CD4-positive, alpha-beta T cell treated with Interleukin-1 beta for 1 hour (primary cell): ENCODE results near the gene KLF9.

Experiments
- DNase-seq, 2 donors: peaks; one replicate each; pipeline ENCODE4 v3.0.0-alpha.2; 2020 to 2022

The KLF9 gene

GRCh38 chr9:70413799-70414775, at the start of gene KLF9:
Gene KLF9 (minus strand): TSS chr9:70414657. CDS start chr9:70413363, 1,294 bp downstream.
- peak; percentile 94 to 95 for DNase-seq

DNA sequence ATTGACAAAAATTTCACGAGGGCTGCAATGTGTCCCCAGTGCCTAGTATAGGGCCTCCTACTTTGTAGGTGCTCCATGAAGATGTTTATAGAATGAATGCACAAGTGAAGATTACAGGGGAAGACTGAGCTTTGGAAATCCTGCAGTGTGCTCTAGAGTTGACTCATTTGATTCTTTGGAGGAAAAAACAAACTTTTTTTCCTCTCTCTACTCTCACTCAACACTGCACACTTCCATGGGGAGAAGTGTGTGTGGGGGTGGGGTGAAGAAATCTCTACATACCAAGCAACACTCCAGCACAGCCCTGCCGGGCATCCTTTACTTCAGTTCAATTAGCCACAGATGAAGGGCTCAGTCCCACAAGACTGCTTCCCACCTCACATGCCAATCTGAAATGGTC, 49.4 kb upstream of the KLF9 start:
- no peak for DNase-seq

- no peak for DNase-seq
Observed at GRCh38 chr9:70462300-70462699, 47.8 kb upstream of the KLF9 start.

DNA sequence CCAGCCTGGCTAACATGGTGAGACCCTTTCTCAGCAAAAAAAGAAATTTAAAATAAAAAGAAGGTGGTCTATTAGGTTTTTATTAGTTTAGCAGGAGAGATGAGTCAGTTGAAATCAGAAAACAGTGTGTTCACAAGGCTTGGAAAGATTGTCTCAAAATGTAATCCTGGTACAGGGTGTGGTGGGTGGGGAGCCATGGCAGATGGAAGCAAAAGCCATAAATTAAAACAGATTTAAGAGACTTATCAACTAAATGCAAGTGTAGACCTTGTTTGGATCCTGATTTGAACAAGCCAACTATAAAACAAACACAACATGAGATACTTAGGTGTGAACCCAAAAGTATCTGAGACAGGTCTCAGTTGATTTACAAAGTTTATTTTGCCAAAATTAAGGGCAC, 42.8 kb upstream of the KLF9 start:
- DNase-seq = no peak

GRCh38 chr9:70455993-70456704, 41.7 kb upstream of the KLF9 start:
- no peak for DNase-seq

GRCh38 chr9:70452365-70452764, 37.9 kb upstream of the KLF9 start:
- no peak for DNase-seq

DNA sequence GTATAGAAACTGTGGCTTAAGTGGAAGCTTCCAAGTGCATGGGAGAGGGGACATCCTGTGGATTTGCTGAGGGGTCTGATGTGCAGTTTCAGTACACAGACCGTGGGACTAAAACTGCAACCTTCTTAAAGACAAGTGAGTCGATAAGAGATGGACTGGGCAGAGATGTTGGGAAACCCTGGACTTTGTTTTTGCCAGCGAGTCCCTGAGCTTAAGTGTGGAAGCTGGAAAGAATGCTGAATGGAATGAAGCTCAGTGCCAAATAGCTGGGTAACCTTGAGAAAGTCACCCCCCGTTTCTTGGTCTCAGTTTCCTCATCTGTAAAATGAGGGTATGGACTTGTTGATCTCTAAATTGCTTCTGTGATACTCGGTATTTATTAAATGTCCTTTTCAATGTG, 37.3 kb upstream of the KLF9 start:
- DNase-seq = no peak

GRCh38 chr9:70450738-70451137, 36.3 kb upstream of the KLF9 start:
- DNase-seq = no peak

DNA sequence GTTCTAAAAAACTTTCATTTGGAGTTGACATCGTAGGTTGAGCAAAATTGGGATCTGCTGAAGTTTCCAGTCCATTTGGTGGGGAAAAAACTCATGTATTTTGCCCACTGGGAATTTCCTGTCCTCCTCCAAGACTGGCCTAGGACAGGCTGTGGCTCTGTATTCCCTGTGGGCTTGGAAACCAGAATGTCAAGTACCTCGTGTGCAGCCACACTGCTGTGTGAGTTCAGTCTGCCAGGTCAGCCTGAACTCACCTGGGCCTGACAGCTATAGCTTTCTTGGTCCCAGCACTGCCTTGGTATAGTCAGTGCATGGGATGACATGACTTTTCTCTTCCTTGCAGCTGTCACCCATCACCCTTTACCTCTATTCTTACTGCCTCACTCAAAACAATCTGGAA, 35.0 kb upstream of the KLF9 start:
- no peak for DNase-seq

GRCh38 chr9:70448919-70449318, 34.5 kb upstream of the KLF9 start:
- DNase-seq = no peak

DNA sequence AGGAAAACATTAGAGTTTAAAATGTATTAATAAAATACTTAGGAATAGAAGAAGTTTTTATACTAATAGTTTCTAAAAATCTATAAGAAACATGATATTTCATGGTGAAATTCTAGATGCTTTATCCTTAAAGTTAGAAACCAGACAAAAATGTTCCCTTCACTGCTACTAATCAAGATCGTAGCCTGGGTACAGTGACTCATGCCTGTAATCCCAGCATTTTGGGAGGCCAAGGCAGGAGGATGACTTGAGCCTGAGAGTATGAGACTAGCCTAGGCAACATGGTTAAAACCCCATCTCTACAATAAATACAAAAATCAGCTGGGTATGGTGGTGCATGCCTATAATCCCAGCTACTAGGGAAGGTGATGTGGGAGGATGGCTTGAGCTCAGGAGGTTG, 30.4 kb upstream of the KLF9 start:
- no peak for DNase-seq

GRCh38 chr9:70442328-70442848, 27.9 kb upstream of the KLF9 start:
- no peak for DNase-seq

- DNase-seq = no peak
Observed at GRCh38 chr9:70441622-70442021, 27.2 kb upstream of the KLF9 start.

- DNase-seq = no peak
Observed at GRCh38 chr9:70439991-70440706, 25.7 kb upstream of the KLF9 start.

DNA sequence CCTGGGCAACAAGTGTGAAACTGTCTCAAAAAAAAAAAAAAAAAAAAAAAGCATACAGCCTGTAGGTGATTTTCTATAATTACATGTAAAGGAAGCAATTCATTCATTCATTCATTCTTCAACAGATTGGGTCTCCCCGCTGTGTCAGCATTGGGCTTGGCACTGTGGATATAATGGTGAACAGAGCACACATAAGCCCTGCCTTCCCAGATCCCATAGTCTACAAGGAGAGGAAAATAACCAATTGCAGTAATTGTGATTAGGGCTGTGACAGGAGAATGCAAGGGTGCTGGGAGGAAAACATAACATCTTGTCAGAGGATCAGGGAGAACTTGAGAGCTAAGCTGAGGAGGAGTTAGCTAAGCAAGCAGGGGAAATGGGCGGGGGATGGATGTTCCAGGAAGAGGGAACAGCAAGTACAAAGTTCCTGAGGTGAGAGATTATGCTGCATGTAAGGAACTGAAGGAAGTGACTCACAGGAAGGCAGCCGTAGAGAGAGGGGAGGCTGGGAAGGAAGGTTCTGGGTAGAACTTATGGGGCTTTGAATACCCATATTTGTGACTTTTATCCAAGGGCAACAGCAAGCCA, 24.0 kb upstream of the KLF9 start:
- no peak for DNase-seq

GRCh38 chr9:70435948-70436347, 21.5 kb upstream of the KLF9 start:
- DNase-seq = no peak

GRCh38 chr9:70429899-70430298, 15.4 kb upstream of the KLF9 start:
- DNase-seq = no peak

GRCh38 chr9:70428781-70429180, 14.3 kb upstream of the KLF9 start:
- DNase-seq = no peak

DNA sequence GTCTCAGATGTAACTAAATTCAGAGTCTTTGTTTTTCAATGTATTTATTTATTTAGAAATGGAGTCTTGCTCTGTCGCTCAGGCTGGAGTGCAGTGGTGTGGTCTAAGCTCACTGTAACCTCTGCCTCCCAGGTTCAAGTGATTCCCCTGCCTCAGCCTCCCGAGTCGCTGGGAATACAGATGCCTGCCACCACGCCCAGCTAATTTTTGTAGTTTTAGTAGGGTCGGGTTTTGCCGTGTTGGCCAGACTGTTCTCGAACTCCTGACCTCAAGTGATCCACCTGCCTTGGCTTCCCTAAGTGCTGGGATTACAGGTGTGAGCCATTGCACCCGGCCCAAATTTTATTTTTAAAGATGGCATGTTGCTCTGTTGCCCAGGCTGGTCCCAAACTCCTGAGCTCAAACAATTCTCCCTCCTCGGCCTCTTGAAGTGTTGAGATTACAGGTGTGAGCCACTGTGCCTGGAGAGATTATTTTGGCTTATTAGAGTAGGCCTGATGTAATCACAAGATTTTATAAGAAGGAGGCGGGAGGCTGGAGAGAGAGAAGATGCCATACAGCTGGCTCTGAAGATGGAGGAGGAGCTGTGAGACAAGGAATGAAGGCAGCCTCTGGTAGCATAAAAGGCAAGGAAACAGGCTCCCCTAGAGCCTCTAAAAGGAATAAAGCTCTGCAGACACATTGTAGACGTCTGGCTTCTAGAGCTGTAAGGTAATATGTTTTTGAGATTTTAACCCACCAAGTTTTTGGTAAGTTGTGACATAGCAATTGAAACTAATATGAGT, 12.9 kb upstream of the KLF9 start:
- DNase-seq = no peak

- DNase-seq = no peak
Observed at GRCh38 chr9:70425192-70425591, 10.7 kb upstream of the KLF9 start.

GRCh38 chr9:70422371-70423043, 8.1 kb upstream of the KLF9 start:
- no peak for DNase-seq
